MG63 (cell line): ENCODE results near the gene CEP63. TPM values are rescaled to one million over a fixed set of nuclear protein-coding genes. Genes with fewer than 3 reads are reported as not detected.
A peak's percentile ranks its signal among the peaks of the same experiment; 100 is the strongest.
"Not testable (repeated sequence)": the region's sequence is repeated elsewhere in the genome, so short reads cannot be mapped to it uniquely, and the experiment has no call there.

Experiments
- DNase-seq: peaks from one replicate; pipeline ENCODE4 v3.0.0-alpha.2; 2020
- H3K27me3 ChIP-seq: fragments of 250-450 bp; sonication (Bioruptor Pico); 2 replicates; pipeline ENCODE4 v1.5.1; 2020; ENCODE audit warnings: mild to moderate bottlenecking, moderate library complexity
- H3K36me3 ChIP-seq: fragments of 250-450 bp; sonication (Bioruptor Pico); 2 replicates; pipeline ENCODE4 v1.5.1; 2020; ENCODE audit warnings: mild to moderate bottlenecking, moderate library complexity
- H3K4me3 ChIP-seq: fragments of 250-450 bp; sonication (Bioruptor Pico); 2 replicates; pipeline ENCODE4 v1.5.1; 2020; ENCODE audit warnings: mild to moderate bottlenecking, moderate library complexity
- H3K9me3 ChIP-seq: fragments of 250-450 bp; sonication (Bioruptor Pico); 2 replicates; pipeline ENCODE4 v1.5.1; 2020; ENCODE audit warnings: mild to moderate bottlenecking, moderate library complexity
- total RNA-seq: library from RNA; depleted of rRNA; stranded (reverse); fragments of >200 nt; shearing (Covaris generic); gene quantifications from 2 replicates; pipeline ENCODE4 v1.2.3, GENCODE V29; 2014; ENCODE audit warnings: low replicate concordance

The CEP63 gene
- total RNA-seq, 1 experiment from 2014 or later = 15.3 TPM

- no peaks in the 10 kb centered on the region for H3K27me3 ChIP-seq
- H3K9me3 ChIP-seq = peaks cover 2% of the 10 kb centered on the region; the same call in 1 of the 2 replicates
- H3K4me3 ChIP-seq = no peak overlapping the region
- no peak for DNase-seq
- H3K36me3 ChIP-seq = no peaks in the 10 kb centered on the region
Observed at GRCh38 chr3:134576426-134576825, 90.6 kb downstream of the CEP63 start.

GRCh38 chr3:134576831-134577230 lies 91.0 kb downstream of the CEP63 start:
- Histone ChIP-seq H3K9me3 (no peaks in the 10 kb centered on the region), H3K27me3 (no peaks in the 10 kb centered on the region), H3K4me3 (no peak overlapping the region), H3K36me3 (no peaks in the 10 kb centered on the region)
- no peak for DNase-seq

- Histone ChIP-seq H3K9me3 (peaks cover 2% of the 10 kb centered on the region; the same call in 1 of the 2 replicates), H3K36me3 (no peaks in the 10 kb centered on the region), H3K27me3 (no peaks in the 10 kb centered on the region), H3K4me3 (no peak overlapping the region)
- DNase-seq = no peak
Observed at GRCh38 chr3:134579141-134579665, 93.3 kb downstream of the CEP63 start.

- Histone ChIP-seq H3K4me3 (no peak overlapping the region), H3K9me3 (no peaks in the 10 kb centered on the region), H3K36me3 (no peaks in the 10 kb centered on the region), H3K27me3 (no peaks in the 10 kb centered on the region)
- DNase-seq = no peak
Observed at GRCh38 chr3:134590766-134591165, 104.9 kb downstream of the CEP63 start.

GRCh38 chr3:134592806-134593205 lies 106.9 kb downstream of the CEP63 start:
- no peak for DNase-seq
- H3K27me3 ChIP-seq = no peaks in the 10 kb centered on the region
- H3K9me3 ChIP-seq = no peaks in the 10 kb centered on the region
- no peak overlapping the region for H3K4me3 ChIP-seq
- H3K36me3 ChIP-seq = no peaks in the 10 kb centered on the region

GRCh38 chr3:134594331-134594741 lies 108.5 kb downstream of the CEP63 start:
- no peaks in the 10 kb centered on the region for H3K36me3 ChIP-seq
- no peaks in the 10 kb centered on the region for H3K9me3 ChIP-seq
- H3K4me3 ChIP-seq = no peak overlapping the region
- DNase-seq = no peak
- no peaks in the 10 kb centered on the region for H3K27me3 ChIP-seq

- H3K36me3 ChIP-seq, H3K9me3 ChIP-seq, DNase-seq, H3K27me3 ChIP-seq, H3K4me3 ChIP-seq: not testable (repeated sequence)
Observed at GRCh38 chr3:134594986-134595385, 109.1 kb downstream of the CEP63 start.

- Histone ChIP-seq H3K9me3 (no peaks in the 10 kb centered on the region), H3K27me3 (no peaks in the 10 kb centered on the region), H3K36me3 (no peaks in the 10 kb centered on the region), H3K4me3 (no peak overlapping the region)
- no peak for DNase-seq
Observed at GRCh38 chr3:134597390-134597970, 111.6 kb downstream of the CEP63 start.

GRCh38 chr3:134598763-134599545 lies 113.1 kb downstream of the CEP63 start:
- no peaks in the 10 kb centered on the region for H3K27me3 ChIP-seq
- DNase-seq = no peak
- no peak overlapping the region for H3K4me3 ChIP-seq
- H3K36me3 ChIP-seq = no peaks in the 10 kb centered on the region
- H3K9me3 ChIP-seq = no peaks in the 10 kb centered on the region

- Histone ChIP-seq H3K9me3 (no peaks in the 10 kb centered on the region), H3K36me3 (no peaks in the 10 kb centered on the region), H3K4me3 (no peak overlapping the region), H3K27me3 (no peaks in the 10 kb centered on the region)
- DNase-seq = no peak
Observed at GRCh38 chr3:134600206-134600605, 114.3 kb downstream of the CEP63 start.

GRCh38 chr3:134600685-134601463 lies 115.0 kb downstream of the CEP63 start:
- DNase-seq = peak; percentile 61
- no peak overlapping the region for H3K4me3 ChIP-seq
- no peaks in the 10 kb centered on the region for H3K36me3 ChIP-seq
- no peaks in the 10 kb centered on the region for H3K9me3 ChIP-seq
- no peaks in the 10 kb centered on the region for H3K27me3 ChIP-seq

- no peak for DNase-seq
- no peaks in the 10 kb centered on the region for H3K36me3 ChIP-seq
- no peaks in the 10 kb centered on the region for H3K9me3 ChIP-seq
- no peaks in the 10 kb centered on the region for H3K27me3 ChIP-seq
- no peak overlapping the region for H3K4me3 ChIP-seq
Observed at GRCh38 chr3:134601539-134602439, 115.9 kb downstream of the CEP63 start.

- H3K36me3 ChIP-seq = no peaks in the 10 kb centered on the region
- H3K27me3 ChIP-seq = no peaks in the 10 kb centered on the region
- no peaks in the 10 kb centered on the region for H3K9me3 ChIP-seq
- no peak for DNase-seq
- H3K4me3 ChIP-seq = no peak overlapping the region
Observed at GRCh38 chr3:134602440-134602814, 116.6 kb downstream of the CEP63 start.

GRCh38 chr3:134603480-134603879 lies 117.6 kb downstream of the CEP63 start:
- DNase-seq = no peak
- Histone ChIP-seq H3K36me3 (no peaks in the 10 kb centered on the region), H3K9me3 (no peaks in the 10 kb centered on the region), H3K27me3 (no peaks in the 10 kb centered on the region), H3K4me3 (no peak overlapping the region)

- Histone ChIP-seq H3K9me3 (no peaks in the 10 kb centered on the region), H3K4me3 (no peak overlapping the region), H3K27me3 (no peaks in the 10 kb centered on the region), H3K36me3 (no peaks in the 10 kb centered on the region)
- no peak for DNase-seq
Observed at GRCh38 chr3:134603956-134604355, 118.1 kb downstream of the CEP63 start.

GRCh38 chr3:134605556-134605955 lies 119.7 kb downstream of the CEP63 start:
- H3K36me3 ChIP-seq = no peaks in the 10 kb centered on the region
- no peak for DNase-seq
- H3K9me3 ChIP-seq = no peaks in the 10 kb centered on the region

More at GRCh38 chr3:134605556-134605955, 119.7 kb downstream of the CEP63 start:
- no peak overlapping the region for H3K4me3 ChIP-seq
- no peaks in the 10 kb centered on the region for H3K27me3 ChIP-seq
